ENCODE data around the gene DLG5.
"Not testable (repeated sequence)": the region's sequence is repeated elsewhere in the genome, so short reads cannot be mapped to it uniquely, and the experiment has no call there.

Gene DLG5

DNA sequence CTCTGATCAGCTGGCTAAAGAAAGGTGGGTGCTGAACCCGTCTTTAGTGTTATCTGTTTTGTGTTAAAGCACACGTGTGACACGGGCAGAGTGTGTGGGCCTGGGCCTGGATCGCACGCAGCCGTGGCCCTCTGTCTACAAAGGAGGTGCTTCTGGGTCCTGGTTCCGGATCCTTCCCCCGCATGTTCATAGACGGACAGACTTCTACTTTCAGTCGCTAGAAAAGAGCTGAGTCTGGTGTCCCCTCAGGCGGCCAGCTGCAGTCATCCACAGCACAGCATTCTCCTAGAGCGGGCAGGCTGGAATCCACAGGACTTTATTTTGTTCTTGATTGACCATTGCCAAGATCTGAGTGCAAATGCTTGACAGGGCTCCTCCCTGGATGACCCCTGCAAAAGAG lies 134.4 kb downstream of the DLG5 start:
- no peak for DNase-seq (ENCODE audit: low read depth)

- DNase-seq (ENCODE audit: low read depth): no peak
Measured at GRCh38 chr10:77791506-77791905, 135.0 kb downstream of the DLG5 start.

DNA sequence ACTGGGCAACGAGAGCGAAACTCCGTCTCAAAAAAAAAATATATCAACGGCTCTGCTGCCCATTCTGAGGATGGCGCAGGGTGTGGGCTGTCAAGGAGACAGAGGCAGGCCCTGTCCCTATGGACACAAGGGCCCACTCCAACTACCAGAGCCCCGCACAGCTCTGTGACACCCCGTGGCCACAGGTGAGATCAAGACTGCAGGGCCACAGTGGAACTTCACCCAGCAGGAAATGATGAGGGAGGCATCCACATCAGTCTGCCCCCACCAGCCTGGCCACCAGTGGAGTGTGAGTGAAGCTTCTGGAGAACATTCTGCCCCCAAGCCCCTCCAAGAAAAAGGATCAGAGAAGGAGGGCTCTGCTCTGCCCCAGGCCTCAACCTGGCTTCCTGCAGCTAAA lies 136.7 kb downstream of the DLG5 start:
- DNase-seq (ENCODE audit: low read depth): no peak

DNA sequence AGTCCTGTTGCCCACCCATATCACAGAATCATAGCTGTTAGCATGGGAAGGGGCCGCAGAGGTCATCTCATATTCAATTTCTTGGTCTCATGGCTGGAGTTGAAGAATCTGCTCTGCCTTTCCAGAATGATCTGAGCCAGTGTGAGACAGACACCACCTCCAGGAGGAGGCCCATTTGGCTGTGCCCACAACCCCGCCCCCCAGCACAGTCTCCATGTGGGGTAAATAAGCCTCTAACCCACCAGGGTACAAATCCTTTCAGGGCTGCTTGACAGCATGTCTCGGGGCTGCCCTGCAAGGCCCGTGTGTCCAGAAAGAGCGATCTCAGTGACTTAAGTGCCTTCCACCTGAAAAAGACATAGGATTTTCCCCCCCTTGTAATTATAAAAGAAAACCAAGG lies 137.5 kb downstream of the DLG5 start:
- DNase-seq (ENCODE audit: low read depth): no peak

DNA sequence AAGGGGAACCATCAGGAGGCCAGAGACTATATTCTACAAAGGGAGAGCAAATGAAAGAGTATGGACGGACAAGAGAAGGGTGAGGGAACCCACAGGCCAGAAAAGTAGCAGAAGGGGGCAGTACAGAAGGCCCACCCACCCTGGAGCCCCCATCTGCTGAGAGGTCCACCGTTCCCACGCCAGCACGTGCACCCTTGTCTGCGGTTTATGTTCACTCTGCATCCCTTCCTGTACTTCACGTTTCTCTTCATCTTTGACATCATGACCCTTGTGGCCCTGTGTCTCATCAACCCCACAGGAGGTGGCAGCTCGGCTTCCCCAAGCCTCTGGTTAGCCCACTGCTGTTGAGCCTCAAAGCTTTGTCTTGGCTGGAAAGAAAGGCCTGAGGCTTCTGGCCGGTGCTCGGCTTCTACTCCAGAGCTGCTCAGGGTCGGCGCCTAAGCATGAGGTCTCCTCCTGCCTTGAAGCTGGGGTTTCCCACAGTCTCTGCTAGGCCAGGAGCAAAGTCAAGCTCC lies 138.0 kb downstream of the DLG5 start:
- DNase-seq (ENCODE audit: low read depth): no peak

DNA sequence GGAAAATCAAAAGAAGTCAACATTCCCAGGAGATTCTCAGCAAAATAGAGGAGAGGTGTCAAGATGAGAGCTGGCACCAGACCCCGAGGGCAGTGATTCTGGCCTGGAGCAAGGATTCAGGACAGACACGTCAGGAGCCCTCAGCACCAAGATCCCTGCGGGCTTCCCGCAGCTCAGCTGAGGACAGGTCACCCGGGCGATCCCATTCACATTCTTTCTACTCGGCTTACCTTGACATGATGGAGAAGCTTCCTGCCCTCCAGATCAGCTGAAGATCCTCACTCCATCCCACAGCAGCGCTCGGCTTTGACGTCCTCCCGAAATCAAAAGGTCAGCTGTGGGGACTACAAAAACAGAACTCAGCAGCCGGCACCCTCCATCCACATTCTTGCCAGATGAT lies 139.1 kb downstream of the DLG5 start:
- no peak for DNase-seq (ENCODE audit: low read depth)

DNA sequence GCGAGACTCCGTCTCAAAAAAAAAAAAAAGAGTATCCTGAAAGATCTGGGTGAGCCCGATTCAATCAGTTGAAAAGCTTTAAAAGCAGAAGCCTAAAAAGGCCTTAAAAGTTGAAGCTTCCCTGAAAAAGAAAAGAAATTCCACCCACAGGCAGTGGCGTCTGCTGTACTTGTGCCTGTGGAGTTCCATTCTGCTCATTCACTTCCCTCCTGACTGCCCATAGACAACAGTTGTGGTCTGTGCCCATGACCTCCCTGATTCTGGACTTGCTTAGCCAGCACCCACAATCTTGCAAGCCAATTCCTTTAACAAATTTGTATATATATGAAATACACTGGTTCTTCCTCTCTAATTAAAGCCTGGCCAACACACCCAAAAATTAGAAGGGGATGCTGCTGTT lies 141.7 kb downstream of the DLG5 start:
- DNase-seq (ENCODE audit: low read depth): no peak

GRCh38 chr10:77782328-77783061 lies 144.1 kb downstream of the DLG5 start:
- no peak for DNase-seq (ENCODE audit: low read depth)

GRCh38 chr10:77781451-77782327 lies 144.9 kb downstream of the DLG5 start:
- DNase-seq (ENCODE audit: low read depth): no peak

DNA sequence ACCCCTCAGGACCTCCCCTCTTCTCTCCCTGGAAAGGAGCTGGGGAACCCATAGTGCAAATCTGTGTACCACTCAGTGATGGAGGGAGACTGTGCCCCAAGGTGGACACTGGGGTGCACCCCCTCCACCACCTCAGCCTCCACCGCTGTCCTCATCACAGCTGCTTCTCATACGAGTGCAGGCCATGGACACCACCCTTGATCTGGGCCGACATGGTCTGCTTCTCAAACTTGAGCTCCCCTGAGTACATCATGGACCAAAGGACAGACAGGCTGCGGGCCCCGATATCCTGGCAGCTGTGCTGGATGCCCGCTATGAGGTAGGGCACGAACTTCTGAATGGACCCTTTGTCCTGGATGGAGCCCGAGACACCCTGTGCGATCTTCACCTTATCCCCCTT lies 146.4 kb downstream of the DLG5 start:
- DNase-seq (ENCODE audit: low read depth): no peak

GRCh38 chr10:77776487-77776886 lies 150.1 kb downstream of the DLG5 start:
- no peak for DNase-seq (ENCODE audit: low read depth)

- no peak for DNase-seq (ENCODE audit: low read depth)
Measured at GRCh38 chr10:77774940-77775391, 151.6 kb downstream of the DLG5 start.

GRCh38 chr10:77773631-77774426 lies 152.7 kb downstream of the DLG5 start:
- no peak for DNase-seq (ENCODE audit: low read depth)

DNA sequence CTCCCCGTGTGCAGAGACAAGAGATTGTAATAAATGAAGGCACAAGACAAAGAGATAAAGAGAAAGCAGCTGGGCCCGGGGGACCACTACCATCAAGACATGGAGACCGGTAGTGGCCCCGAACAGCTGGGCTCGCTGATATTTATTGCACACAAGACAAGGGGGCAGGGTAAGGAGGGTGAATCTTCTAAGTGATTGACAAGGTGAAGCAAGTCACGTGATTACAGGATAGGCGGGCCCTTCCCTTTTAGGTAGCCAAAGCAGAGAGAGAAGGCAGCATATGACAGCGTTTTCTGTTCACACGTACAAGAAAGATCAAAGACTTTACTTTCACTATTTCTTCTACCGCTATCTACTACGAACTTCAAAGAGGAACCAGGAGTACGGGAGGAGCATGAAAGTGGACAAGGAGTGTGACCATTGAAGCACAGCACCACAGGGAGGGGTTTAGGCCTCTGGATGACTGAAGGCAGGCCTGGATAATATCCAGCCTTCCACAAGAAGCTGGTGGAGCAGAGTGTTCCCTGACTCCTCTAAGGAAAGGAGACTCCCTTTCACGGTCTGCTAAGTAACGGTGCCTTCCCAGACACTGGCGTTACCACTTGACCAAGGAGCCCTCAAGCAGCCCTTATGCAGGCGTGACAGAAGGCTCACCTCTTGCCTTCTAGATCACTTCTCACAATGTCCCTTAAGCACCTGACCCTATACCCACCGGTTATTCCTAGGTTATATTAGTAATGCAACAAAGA lies 153.5 kb downstream of the DLG5 start:
- not testable (repeated sequence) for DNase-seq (ENCODE audit: low read depth)

DNA sequence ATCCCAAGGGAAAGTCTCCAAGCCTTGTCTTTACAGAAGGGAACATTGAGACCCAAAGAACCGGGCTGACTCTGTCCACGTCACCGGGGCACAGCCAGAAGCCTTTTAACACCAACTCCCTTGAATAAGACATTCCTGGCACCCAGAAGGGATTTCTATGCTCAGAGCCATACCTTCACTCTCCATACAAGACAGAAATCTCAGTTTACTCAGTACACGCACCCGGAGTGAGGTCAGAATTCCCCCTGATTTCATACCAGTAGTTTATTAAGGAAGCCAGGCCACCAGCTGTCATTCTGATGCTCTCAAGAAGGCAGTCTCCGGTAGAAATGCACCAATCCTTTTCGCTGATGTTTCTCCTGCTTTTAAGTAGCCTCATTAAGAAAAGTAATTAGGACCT lies 154.7 kb downstream of the DLG5 start:
- DNase-seq (ENCODE audit: low read depth): no peak

DNA sequence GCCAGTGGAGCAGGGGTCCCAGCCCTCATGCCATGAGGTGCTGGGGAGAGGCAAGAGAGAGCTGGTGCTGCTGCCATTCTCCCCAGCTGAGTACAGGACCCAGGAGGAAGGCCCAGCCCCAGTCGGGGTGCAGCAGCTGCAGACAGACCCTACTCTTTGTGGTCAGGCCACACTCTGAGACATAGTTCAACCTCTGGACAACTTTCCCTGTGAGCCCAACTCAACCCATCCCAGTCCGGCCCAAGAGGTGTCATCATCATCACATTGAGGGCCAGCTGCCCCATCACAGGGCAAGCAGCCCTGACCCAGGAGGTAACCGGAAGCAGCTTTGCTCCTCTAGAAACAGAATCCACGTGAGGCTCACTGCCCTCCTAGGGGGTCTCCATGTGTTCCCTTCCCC lies 155.1 kb downstream of the DLG5 start:
- no peak for DNase-seq (ENCODE audit: low read depth)

- no peak for DNase-seq (ENCODE audit: low read depth)
Measured at GRCh38 chr10:77770868-77771175, 155.7 kb downstream of the DLG5 start.

DNA sequence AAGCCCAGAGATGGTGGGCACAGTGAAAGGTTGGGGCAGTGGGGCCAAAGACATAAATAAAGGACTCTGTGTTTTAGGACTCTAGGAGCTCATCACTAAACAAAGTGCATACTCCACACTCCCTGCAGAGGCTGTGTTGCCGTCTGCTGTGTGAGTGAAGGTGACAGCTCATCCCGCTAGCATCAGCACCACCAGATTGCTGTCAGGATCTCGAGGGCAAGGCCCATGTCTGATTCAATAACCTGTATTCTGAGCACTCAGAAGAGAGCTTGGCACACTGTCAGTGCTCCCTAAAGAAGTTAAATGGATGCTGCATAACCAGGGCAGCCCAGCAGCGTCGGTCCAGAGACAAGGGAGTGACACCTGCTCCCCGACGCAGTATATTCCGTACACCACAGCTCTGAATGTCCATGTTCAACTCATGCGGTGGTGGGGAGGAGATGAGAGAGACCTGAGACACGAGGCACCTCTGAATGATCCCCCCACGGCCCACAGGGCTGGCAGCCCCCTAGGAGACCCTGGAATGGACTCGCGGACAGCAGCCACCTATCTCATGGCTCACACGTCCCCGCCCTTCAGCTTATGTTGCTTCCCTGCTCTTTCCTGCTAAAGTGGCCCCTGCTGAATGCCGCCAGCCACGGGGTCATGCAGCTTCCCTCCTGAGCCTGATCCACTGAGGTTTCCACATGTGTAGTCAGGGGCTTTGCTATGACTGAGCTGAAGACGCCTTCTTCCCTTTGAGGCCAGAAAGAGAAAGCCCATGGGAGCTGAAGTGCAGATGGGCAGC lies 156.3 kb downstream of the DLG5 start:
- no peak for DNase-seq (ENCODE audit: low read depth)

DNA sequence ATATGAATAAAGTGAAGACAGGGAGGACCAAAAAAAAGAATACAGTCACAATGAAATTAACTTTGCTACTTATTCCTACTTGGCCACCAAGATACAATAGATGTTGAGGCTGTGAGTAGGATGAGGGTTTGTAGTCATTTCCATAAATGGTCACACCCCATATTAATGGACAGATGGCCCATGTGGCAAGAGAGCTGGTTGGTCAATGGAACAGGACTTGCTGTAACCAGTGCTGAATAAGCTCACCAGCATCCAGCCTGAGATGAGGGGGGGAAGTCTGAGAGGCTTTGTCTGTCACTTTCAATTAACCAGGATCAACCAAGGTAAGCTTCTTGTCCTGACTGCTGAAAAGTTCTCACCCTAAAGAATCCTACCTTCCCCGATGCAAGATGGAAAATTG lies 158.5 kb downstream of the DLG5 start:
- no peak for DNase-seq (ENCODE audit: low read depth)

GRCh38 chr10:77763453-77764430 lies 162.8 kb downstream of the DLG5 start:
- DNase-seq (ENCODE audit: low read depth): no peak

Data from stimulated activated CD8-positive, alpha-beta memory T cell treated with anti-CD3 and anti-CD28 coated beads, Interleukin-7, amount 100 ng/mL, for 24 hours (primary cell).